GM18502 (cell line): Measurements from ENCODE around the gene STX10.

Source experiments
- ATAC-seq: cut with Tn5 transposase; IDR thresholded peaks from one replicate; pipeline ENCODE4 v1.9.1; 2021; ENCODE audit warnings: mild to moderate bottlenecking; ENCODE audit not compliant: unreplicated experiment, poor library complexity

STX10 gene

DNA sequence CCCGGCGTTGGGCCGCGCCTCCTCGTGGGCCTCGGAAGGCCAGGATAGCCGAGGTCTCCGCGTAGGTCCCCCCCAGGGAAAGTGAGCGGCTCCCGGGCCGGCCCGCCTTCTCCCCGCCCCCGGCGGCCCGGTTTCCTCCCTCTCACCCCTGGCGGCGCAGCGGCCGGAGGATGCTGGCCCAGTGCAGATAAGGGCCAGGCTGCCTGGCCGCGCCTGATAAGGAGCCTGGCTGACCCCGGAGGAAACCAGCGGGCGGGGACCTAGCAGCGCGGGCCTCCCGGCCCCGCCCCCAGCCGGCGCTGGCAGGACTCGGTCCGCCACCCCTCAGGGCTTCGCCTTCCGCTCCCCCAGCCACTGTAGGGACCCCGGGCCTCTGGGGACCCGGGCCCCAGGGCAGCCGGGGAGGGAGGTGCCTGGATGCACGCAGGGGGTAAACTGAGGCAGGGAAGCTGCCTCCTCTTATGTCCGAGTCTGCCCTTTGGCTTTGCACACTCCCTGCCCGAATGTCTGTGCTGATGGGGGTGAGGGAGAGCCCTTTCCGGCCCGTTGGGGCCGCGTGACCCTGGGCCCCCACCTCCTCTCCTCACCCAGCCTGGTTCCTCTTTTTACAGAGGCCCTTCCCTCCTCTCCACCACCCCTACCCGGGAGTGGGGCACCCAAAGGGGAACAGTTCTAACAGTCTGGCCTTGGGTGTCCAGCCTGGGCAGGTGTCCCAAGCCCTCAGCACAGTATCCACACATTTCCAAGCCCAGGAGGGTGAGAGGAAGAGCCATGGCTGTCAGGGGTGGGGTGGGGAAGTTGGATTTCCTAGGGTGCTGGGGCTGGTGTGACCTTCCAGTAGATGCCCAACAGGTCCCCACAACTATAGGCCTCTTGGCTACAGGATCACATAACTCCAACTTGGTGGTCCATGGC is 47.3 kb downstream of the STX10 start, which contains the start of gene LYL1:
Gene LYL1 (minus strand): TSS at position 193 of the 915 bp plus-strand sequence. CDS start 1,687 bp downstream, outside the sequence.
- peak; percentile 45 for ATAC-seq

DNA sequence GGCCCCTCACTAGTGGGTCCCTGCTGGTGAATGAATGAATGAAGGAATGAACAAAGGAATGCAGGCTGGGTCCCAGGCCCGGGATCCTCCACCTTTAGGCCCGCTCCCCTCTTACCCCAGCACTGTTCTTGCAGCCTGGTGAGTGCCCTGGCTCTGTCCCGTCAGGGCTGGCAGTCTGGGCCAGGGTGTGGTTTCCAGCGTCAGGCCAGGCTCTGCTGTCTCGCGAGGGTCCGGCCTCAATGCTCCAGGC is 47.8 kb downstream of the STX10 start:
- peak; percentile 4 for ATAC-seq

DNA sequence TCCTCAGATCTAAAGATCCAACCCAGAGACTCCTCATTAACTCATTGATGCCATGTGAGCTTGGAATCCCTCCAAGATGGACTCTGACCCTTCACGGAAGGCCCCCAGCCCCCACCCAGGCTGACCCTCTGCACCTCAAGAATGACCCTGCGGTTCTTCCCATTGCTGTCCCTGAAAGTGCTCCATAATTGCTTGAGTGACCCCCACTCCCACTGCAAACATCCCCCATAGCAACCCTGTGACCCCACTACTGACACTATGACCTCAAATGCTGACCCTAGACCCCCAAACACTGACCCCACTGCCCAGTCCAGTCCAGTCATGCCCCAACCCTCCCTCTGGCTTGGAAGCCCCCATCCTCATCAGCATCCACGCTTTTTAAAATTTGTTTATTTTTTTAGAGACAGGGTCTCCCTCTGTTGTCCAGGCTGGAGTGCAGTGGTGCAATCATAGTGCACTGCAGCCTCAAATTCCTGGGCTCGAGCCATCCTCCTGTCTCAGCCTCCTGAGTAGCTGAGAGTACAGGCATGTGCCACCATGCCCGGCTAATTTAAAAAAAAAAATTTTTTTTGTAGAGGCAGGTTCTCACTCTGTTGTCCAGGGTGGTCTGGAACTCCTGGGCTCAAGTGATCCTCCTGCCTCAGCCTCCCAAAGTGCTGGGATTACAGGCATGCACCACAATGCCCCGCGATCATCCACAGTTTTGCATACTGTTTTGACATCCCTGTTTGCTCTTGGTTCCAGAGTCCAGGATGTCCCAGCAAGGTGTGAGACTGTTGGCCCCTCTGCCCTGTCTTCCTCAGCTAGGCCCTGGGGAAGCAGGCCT is 48.4 kb downstream of the STX10 start:
- no peak for ATAC-seq

DNA sequence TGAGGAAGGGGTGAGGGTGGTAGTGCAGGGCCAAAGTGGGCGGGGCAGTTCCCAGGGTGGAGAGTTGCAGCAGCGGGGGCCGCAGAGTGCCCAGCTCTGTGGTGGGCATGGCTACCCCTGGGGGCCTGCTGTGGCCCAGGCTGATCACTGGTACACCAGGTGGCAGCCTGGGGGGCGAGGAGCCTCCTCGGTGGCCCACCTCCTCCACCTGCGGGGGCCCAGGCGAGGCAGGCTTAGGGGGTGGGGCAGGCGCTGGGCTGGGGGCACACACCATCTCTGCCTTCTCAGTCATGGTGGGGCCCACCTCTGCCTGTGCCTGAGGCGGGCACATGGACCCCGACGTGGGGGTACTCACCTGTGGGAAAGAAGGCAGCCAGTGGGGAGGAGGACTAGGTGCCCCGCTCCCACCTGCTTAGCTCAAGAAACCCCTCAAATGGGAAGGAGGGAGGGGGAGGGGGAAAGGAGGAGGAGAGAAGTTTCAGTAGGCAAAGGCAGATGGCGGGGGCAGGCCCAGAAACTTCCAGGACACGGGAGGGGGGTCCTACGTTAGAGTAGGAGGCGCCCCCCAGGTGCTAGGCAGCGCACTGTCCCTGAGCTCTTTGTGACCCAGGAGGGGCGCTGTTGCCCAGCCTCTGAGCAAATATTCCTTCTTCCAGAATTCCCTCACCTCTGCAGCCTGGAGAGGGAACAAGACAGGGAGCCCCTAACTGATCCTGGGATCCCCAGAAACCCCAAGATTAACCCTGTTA is 49.2 kb downstream of the STX10 start:
- ATAC-seq = no peak

DNA sequence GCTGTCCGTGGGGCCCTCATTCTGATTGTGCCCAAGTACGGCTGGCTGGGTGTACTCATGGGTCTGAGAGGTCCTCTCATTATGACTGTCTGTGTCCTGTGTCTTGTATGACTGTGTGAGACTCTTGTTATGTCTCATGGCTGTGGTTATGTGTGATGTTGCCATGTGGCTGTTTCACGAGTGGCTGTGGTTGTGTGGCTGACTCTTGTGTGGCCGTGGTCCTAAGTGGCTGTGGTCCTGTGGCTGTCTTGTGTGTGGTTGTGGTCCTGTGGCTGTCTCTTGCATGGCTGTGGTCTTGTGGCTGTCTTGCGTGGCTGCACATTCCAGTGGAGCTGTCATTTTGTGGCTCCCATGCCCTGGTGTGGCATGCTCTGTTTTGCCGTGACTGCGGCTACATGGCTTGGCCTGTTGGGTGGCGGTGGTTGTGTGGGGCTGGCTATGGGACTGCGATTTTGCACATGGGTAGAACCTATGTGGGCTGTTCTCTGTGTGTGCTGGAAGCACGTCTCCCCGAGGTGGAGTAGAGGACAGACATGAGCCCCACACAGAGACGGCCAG is 50.1 kb downstream of the STX10 start:
- no peak for ATAC-seq

DNA sequence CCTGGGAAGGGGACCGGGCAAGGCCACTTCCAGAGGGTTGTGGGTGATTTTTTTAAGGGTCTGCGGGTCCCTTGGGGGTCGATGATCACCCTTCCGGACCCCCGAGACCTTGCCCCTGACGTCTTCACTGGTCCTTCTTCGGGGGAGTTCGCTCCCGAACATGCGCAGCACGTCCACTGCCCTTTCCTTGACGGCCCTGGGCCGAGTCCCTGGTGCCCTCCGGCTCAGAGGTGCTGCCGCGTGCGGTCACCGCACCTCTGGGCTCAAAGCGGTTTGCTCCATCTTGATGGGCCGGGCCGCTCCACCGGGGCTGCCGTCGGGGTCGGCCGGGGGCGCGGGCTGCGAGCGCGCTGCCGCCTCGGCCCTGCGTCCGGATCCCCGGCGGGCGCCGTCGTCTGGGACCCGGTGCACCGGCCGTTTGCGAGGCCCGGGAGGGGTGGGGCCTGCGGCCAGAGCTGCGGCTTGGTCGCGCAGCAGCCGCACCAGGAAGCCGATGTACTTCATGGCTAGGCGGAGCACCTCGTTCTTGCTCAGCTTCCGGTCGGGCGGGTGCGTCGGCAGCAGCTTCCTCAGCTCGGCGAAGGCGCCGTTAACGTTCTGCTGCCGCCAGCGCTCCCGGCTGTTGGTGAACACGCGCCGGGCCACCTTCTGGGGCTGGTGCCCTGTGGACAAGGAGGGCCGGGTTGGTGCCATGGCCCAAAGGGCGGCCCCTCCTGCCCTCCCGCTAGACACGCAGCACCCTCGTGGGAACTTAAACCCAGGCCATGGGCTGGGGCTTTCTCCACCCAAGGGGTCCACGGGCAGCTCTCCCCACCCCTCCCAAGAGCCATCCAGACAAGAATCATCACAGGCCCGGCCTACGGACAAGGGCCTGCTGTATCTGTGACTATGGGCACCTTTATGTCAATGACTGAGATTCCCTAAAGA is 50.8 kb downstream of the STX10 start:
- no peak for ATAC-seq

DNA sequence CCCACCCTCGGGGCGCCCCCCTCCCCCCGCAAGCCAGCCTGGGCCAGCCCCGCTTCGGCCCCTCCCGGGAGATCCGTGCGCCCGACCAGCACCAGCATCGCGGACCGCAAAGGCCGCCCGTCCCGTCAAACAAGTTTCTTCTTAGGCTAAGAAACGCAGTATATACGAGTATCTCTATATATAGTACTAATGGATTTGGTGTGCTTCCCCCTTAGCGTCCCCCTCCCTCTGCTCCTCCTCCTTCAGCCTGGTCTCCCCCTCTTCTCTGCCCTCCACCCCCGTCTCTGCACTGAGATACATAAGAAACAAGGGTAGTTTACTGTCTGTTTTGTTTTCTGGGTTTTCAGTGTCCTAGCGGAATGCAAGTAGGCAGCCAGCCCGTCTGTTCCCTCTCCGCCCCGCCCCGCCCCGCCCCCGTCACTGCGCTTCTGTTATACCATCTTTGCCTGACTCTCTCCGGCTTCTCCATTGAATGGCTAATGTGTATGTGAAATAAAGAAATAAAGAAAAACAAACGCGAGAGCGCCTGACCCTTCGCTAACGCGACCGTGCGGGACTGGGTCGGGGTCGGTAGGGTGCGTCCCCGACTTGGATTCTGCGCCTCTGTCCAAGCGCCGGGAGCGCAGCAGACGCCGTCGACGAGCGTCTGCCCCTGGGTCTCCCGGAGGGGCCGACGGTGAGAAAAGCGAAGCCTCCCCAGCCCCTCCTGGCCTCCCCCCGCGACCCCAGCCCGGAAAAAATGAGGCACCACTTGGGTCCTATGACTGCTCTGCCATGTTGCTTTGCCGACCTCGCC is 51.7 kb downstream of the STX10 start:
- no peak for ATAC-seq

DNA sequence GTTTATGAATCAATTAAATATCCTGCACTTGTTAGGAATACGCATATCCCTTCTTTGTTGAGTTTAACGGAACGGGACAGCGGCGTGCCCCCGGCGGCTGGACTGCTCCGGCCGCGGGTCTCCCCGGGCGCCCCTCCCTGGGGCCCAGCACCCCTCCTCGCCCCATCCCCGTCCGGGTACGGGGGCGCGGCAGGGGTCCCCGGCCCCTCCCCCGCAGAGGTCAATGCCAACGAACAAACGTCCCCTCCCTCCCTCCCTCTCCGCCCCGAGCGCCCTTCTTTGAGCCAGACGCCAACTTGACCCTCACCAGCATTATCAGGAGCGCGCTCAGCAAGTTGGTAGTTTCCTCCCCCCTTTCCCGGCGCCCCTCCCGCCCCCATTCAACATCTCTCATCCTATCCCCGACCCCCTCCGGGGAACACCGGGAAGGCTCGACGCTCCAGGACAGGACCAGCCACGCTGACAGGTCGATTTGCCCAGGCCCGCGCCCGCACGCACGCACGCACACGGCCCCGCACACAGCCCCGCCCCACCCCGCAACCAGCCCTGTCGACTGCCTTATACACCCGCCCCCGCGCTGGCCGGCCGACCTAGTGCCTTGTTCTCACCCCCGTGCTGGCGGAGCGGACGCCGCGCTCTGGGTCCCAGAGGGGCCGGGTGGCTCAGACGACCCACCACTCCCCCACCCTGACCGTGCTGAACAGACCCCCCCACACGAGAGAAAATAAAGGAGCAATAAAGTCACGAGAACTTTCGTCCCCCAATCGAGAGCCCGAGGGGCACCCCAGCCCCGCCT is 52.5 kb downstream of the STX10 start:
- ATAC-seq = no peak

DNA sequence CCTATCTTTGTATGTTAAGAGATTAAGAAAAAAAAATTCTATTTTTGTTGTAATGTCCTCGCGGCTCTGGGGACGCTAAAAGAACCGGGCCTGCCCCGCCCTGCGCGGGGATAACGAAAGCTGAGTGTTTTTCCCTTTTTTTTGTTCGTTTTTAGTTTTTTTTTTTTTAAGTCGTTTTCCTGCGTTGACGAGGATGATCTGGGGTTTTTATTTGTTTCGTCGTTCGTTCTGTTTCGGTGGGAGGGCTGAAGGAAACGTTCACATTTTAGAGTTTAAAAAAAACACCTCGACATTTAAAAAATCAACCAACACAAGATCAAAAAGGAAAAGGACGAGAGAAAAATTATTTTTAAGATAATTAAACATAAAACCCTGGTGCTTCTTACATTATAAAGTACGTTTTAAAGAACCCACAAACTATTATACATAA is 53.1 kb downstream of the STX10 start:
- ATAC-seq = no peak

DNA sequence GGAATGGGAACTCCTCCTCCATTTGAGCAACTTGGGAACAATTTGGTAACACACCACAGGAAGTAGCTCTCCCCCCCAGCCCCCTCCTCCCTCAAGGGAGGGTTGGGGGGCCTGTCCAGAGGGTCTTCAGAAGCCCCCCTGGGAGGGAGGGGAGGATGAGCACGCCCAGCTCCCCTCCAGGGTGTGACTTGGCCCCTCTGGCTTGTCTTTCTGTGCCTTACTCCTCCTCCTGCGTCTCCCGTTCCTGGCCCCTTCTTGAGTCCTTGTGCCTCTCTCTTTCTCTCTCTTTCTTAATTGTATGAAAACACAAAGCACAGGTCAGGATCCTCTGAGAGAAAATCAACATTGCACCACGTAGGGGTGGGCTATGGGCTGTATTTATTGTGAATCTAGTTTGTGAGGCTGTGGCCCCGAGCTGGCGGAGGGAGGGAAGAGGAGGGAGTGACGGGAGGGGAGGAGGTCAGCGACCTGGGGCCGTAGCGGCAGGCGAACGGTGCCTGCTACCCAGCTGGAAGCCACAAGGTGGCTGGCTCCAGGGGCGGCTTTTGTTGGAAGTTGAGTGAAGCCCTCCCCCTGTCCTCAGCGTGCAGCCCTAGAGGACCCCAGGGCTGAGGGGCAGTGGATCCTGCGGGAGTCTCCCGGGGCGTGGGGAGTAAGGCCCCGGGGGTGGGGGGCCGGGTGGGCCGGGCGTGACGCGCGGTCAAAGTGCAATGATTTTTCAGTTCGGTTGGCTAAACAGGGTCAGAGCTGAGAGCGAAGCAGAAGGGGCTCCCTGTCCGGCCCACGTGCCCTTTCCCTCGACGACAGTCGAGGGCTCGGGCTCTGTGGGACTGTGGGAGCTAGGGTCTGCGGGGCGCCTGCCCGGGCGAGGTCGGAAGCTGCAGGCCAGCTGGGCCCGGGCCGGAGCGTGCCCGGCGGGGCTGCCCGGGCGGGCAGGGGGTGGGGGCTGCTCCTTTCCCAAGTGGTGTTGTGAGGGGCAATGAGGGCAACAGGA is 53.9 kb downstream of the STX10 start:
- no peak for ATAC-seq

DNA sequence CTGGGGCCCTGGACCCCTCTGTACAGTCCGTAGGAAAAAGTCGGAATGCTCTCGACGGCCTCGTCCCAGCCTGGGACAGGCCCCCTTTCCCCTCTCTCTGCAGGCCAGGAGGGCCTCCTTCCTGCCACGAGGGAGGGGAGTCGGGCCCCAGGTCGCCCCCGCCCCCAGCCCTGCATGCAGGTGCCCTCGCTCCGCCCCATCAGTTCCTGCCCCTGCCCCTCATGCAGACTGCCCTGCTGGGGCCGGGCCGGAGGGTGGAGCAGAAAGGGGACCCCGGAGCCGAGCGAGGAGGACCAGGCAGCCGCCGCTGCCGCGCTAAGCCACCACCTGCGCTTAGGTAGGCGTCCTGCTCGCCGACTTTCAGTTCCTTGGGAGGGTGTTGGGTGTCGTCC is 54.8 kb downstream of the STX10 start:
- no peak for ATAC-seq

DNA sequence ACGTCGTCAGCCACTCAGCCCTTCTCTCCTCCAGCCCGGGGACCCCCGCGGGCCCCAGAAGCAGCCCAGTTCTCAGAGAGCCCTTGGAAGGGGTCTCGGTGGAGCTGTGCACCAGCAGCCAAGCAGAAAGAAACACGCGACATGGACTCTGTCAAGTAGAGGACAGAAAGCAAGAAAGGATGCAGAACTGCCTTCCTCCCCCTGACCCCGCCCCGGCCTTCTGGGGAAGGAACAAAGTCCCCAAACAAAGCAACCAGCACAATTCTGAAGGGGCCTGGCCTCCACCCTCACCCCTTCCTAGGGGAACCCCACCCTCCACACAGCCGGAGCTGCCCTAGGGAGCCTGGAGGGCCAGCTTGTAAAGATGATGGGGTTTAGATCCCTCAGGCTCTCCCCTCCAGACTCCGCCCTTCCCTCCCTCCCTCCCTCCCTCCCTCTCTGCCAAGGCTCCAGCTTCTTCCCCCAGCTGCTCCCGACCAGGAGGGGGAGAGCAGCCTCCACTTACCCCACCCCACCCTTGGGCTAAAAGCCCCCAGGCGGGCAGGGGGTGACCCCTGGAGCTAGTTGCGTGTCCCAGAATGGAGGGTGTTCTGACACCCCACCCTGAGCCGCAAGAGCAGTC is 55.3 kb downstream of the STX10 start:
- ATAC-seq = no peak

DNA sequence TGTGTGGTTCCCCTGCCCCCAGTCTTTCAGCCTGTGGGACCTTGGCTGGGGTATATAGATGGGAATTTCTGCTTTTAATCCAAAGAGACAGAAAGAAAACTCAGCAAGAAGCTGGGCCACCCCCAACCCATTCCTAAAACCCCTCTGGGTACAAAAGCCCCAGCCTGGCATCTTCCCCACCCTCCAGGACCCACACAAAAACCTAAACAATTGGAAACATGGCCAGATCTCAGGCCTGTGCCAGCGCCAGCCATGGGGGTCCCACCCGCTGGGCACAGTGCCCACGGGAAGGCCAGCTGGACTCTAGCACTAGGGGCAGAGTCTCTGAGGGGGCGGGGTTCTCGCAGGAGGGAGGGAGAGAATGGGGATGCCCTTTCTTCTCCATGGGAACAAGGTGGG is 56.1 kb downstream of the STX10 start:
- ATAC-seq = no peak
